SU-DHL-6 (cell line): ENCODE data around the gene NEK6.

Source experiments
- EZH2phosphoT487 ChIP-seq: fragments of 200-600 bp; sonication (generic), shearing (Covaris generic); conservative IDR thresholded peaks from 2 replicates; pipeline ENCODE4 v1.6.1; 2018; ENCODE audit warnings: mild to moderate bottlenecking, antibody characterized with exemption, low read length, moderate library complexity, mixed read lengths
- TF ChIP-seq, protein P1 (sequence below): fragments of 200-600 bp; sonication (generic); IDR thresholded peaks from one replicate; pipeline ENCODE4 v1.5.1; 2017; ENCODE audit warnings: antibody characterized with exemption, mild to moderate bottlenecking, low read length, moderate library complexity; ENCODE audit not compliant: insufficient read depth, poor library complexity, severe bottlenecking

DNA sequence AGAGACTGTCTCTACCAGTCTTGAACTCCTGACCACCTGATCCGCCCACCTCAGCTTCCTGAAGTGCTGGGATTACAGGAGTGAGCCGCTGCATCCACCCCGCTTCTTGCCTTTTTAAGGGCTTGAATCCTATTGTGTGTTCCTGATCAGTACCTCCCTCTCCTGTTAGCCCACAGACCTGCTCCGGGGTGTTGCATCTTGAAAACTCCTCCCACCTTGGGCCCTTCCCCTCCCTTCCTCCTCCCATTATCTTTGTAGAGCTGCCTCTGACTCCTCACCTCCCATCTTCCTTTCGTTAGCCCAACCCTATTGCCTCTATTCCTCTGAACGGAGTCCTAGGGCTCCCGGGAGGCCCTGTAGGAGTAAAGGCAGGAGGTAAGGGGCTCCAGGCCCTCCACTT is 48.5 kb upstream of the NEK6 start:
- TF ChIP-seq, protein P1, sequence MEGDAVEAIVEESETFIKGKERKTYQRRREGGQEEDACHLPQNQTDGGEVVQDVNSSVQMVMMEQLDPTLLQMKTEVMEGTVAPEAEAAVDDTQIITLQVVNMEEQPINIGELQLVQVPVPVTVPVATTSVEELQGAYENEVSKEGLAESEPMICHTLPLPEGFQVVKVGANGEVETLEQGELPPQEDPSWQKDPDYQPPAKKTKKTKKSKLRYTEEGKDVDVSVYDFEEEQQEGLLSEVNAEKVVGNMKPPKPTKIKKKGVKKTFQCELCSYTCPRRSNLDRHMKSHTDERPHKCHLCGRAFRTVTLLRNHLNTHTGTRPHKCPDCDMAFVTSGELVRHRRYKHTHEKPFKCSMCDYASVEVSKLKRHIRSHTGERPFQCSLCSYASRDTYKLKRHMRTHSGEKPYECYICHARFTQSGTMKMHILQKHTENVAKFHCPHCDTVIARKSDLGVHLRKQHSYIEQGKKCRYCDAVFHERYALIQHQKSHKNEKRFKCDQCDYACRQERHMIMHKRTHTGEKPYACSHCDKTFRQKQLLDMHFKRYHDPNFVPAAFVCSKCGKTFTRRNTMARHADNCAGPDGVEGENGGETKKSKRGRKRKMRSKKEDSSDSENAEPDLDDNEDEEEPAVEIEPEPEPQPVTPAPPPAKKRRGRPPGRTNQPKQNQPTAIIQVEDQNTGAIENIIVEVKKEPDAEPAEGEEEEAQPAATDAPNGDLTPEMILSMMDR: no peak
- no peak for TF ChIP-seq EZH2phosphoT487
